ENCODE results near the gene WDR91.

- no peak for TF ChIP-seq CTCF (IDR thresholded peaks at IDR 0.05)
- TF ChIP-seq POLR2AphosphoS5 (IDR thresholded peaks at IDR 0.05), result no peak
These were observed 2.0 kb downstream of the WDR91 start for GRCh38 chr7:135209225-135209834.

Data from gastroesophageal sphincter (tissue), 3 donors.